ENCODE data around the gene SEPTIN12. TPM values are rescaled to one million over a fixed set of nuclear protein-coding genes. Genes with fewer than 3 reads are reported as not detected.

SEPTIN12 gene
- total RNA-seq, 1 experiment from 2014 or later = not detected

DNA sequence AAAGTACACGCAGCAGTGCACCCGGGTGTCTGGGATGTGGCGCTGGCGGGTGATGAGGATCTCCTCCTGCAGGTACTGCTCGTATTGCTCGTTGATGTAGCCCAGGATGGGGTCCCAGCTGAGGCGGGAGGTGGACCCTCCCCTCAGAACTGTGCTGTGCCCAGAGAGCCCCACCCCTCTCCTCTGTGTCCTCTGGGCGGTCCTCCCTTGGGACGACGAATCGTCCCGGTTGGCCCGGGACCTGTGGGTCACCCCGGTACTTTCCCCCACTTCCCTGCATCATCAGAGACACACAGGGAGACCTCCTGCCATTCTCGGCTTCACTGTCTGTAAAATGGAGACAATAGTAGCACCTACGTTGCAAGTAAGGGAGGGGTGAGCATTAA lies 4.2 kb downstream of the SEPTIN12 start:
- H3K4me1 ChIP-seq (replicated peaks; ENCODE audit: insufficient read depth) = peaks cover 14% of the 10 kb centered on the region
- H4K20me1 ChIP-seq (ENCODE audit: insufficient read depth) = no peaks in the 10 kb centered on the region
- no peaks in the 10 kb centered on the region for H3K9me3 ChIP-seq (ENCODE audit: insufficient read depth, low read depth)
- no peaks in the 10 kb centered on the region for H3K36me3 ChIP-seq (ENCODE audit: low read depth)
- no peak overlapping the region for H3K27ac ChIP-seq
- H3K27me3 ChIP-seq (ENCODE audit: insufficient read depth, low read depth) = no peaks in the 10 kb centered on the region
- TF ChIP-seq, protein P1, sequence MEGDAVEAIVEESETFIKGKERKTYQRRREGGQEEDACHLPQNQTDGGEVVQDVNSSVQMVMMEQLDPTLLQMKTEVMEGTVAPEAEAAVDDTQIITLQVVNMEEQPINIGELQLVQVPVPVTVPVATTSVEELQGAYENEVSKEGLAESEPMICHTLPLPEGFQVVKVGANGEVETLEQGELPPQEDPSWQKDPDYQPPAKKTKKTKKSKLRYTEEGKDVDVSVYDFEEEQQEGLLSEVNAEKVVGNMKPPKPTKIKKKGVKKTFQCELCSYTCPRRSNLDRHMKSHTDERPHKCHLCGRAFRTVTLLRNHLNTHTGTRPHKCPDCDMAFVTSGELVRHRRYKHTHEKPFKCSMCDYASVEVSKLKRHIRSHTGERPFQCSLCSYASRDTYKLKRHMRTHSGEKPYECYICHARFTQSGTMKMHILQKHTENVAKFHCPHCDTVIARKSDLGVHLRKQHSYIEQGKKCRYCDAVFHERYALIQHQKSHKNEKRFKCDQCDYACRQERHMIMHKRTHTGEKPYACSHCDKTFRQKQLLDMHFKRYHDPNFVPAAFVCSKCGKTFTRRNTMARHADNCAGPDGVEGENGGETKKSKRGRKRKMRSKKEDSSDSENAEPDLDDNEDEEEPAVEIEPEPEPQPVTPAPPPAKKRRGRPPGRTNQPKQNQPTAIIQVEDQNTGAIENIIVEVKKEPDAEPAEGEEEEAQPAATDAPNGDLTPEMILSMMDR (conservative IDR thresholded peaks at IDR 0.05) = no peak
- TF ChIP-seq EZH2 (IDR thresholded peaks at IDR 0.05; ENCODE audit: low read depth) = no peak
- no peaks in the 10 kb centered on the region for H3F3A ChIP-seq (ENCODE audit: insufficient read depth, low read depth)
- BruUV-seq (replicated peaks) = no TSS peak
- intact Hi-C loops (cut with micrococcal nuclease; ENCODE audit: unreplicated experiment) = no loop called here
- ChIA-PET CTCF (no interaction called here), POLR2A (ENCODE audit: unreplicated experiment) (no interaction called here)
- H2AFZ ChIP-seq = no peak overlapping the region
- no peaks in the 10 kb centered on the region for H3K9me2 ChIP-seq (ENCODE audit: insufficient read depth)
- H3K4me2 ChIP-seq = no peak overlapping the region
- DNase-seq = no peak
- H3K4me3 ChIP-seq = no peak overlapping the region
- no peaks in the 10 kb centered on the region for H3K79me2 ChIP-seq (ENCODE audit: low read depth)

GRCh38 chr16:4783251-4783950 lies 4.7 kb downstream of the SEPTIN12 start:
- ChIA-PET POLR2A (ENCODE audit: unreplicated experiment) (no interaction called here), CTCF (no interaction called here)
- no peaks in the 10 kb centered on the region for H4K20me1 ChIP-seq (ENCODE audit: insufficient read depth)
- TF ChIP-seq EZH2 (IDR thresholded peaks at IDR 0.05; ENCODE audit: low read depth) = no peak
- TF ChIP-seq, protein P1 (conservative IDR thresholded peaks at IDR 0.05) = no peak
- no peak overlapping the region for H2AFZ ChIP-seq
- no peaks in the 10 kb centered on the region for H3K9me2 ChIP-seq (ENCODE audit: insufficient read depth)
- no TSS peak for BruUV-seq (replicated peaks)
- no peaks in the 10 kb centered on the region for H3K27me3 ChIP-seq (ENCODE audit: insufficient read depth, low read depth)
- intact Hi-C loops (cut with micrococcal nuclease; ENCODE audit: unreplicated experiment) = no loop called here
- no peak overlapping the region for H3K27ac ChIP-seq
- no peaks in the 10 kb centered on the region for H3F3A ChIP-seq (ENCODE audit: insufficient read depth, low read depth)
- no peaks in the 10 kb centered on the region for H3K79me2 ChIP-seq (ENCODE audit: low read depth)
- H3K36me3 ChIP-seq (ENCODE audit: low read depth) = no peaks in the 10 kb centered on the region
- no peak for DNase-seq
- no peak overlapping the region for H3K4me2 ChIP-seq
- no peaks in the 10 kb centered on the region for H3K9me3 ChIP-seq (ENCODE audit: insufficient read depth, low read depth)
- H3K4me3 ChIP-seq = no peak overlapping the region
- H3K4me1 ChIP-seq (replicated peaks; ENCODE audit: insufficient read depth) = peaks cover 9% of the 10 kb centered on the region

- no peak overlapping the region for H2AFZ ChIP-seq
- no peak overlapping the region for H3K4me3 ChIP-seq
- TF ChIP-seq EZH2 (IDR thresholded peaks at IDR 0.05; ENCODE audit: low read depth) = no peak
- TF ChIP-seq, protein P1 (conservative IDR thresholded peaks at IDR 0.05) = no peak
- no peaks in the 10 kb centered on the region for H3F3A ChIP-seq (ENCODE audit: insufficient read depth, low read depth)
- H3K27me3 ChIP-seq (ENCODE audit: insufficient read depth, low read depth) = no peaks in the 10 kb centered on the region
- intact Hi-C loops (cut with micrococcal nuclease; ENCODE audit: unreplicated experiment) = no loop called here
- no peaks in the 10 kb centered on the region for H3K9me3 ChIP-seq (ENCODE audit: insufficient read depth, low read depth)
- H3K4me2 ChIP-seq = no peak overlapping the region
- no peaks in the 10 kb centered on the region; the same call in 1 of the 2 replicates for H3K4me1 ChIP-seq (replicated peaks; ENCODE audit: insufficient read depth)
- no peaks in the 10 kb centered on the region for H3K9me2 ChIP-seq (ENCODE audit: insufficient read depth)
- H3K27ac ChIP-seq = no peak overlapping the region
- POLR2A ChIA-PET (ENCODE audit: unreplicated experiment) = interaction anchor here (0.5 kb wide), 1 partner anchor 12 kb away, joined by 3 read pairs; no protein-coding TSS in a partner anchor
- DNase-seq = no peak
- CTCF ChIA-PET = interaction anchor here (0.7 kb wide), 1 partner anchor 50 kb away, joined by 7 read pairs; no protein-coding TSS in a partner anchor
- no peaks in the 10 kb centered on the region for H3K79me2 ChIP-seq (ENCODE audit: low read depth)
- no peaks in the 10 kb centered on the region for H3K36me3 ChIP-seq (ENCODE audit: low read depth)
- no peaks in the 10 kb centered on the region for H4K20me1 ChIP-seq (ENCODE audit: insufficient read depth)
- no TSS peak for BruUV-seq (replicated peaks)
These were observed 7.9 kb downstream of the SEPTIN12 start for GRCh38 chr16:4780235-4780634.

Measured in PC-9 (cell line).